ENCODE results near the gene ASIC2. TPM values are rescaled to one million over a fixed set of nuclear protein-coding genes. Genes with fewer than 3 reads are reported as not detected.

ASIC2 gene
- total RNA-seq, 1 experiment from 2014 or later = not detected

DNA sequence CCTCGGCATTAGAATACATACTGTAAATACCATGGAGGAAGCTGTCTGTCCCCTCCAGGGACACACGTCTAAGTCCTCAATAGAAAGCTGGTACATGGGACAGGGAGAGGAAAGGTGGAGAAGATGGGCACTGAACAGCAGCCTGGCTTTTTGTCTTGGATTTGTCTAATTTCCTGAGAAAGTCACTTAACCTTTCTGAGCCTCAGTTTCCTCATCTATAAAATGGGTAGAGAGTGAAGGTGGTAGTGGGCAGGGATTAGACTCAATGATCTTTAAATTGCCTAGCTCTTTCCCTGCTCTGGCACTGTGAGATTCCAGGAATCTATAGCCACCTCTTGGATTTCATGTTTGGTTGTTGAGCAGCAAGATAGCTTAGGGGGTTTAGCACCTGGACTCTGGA is 96.2 kb downstream of the ASIC2 start:
- Histone ChIP-seq H3K9ac (ENCODE audit: low read length) (no peak overlapping the region), H3K27ac (ENCODE audit: low read depth, low read length) (no peak overlapping the region), H3K4me3 (replicated peaks in 1 of 2; ENCODE audit: low read depth in 1 of 2, low read length in 2 of 2) (no peak overlapping the region), H4K20me1 (ENCODE audit: insufficient read depth) (no peaks in the 10 kb centered on the region), H2AFZ (ENCODE audit: low read depth, low read length, poor library complexity, severe bottlenecking) (no peak overlapping the region), H3K9me3 (ENCODE audit: control insufficient read depth in 1 of 2, insufficient read depth in 1 of 2, low read depth in 1 of 2, low read length in 2 of 2) (no peaks in the 10 kb centered on the region), H3K9me2 (ENCODE audit: insufficient read depth) (no peaks in the 10 kb centered on the region), H3K36me3 (ENCODE audit: control insufficient read depth in 1 of 2, insufficient read depth in 2 of 2, low read length in 2 of 2) (no peaks in the 10 kb centered on the region), H3K27me3 (ENCODE audit: insufficient read depth, low read length) (peaks cover 21% of the 10 kb centered on the region), H3K4me2 (ENCODE audit: low read length) (no peak overlapping the region), H3K4me1 (ENCODE audit: control insufficient read depth in 1 of 2, insufficient read depth in 2 of 2, low read length in 2 of 2) (no peaks in the 10 kb centered on the region), H3K79me2 (ENCODE audit: insufficient read depth, low read length) (no peaks in the 10 kb centered on the region)
- no peak for TF ChIP-seq YY1 (IDR thresholded peaks at IDR 0.05; ENCODE audit: extremely low read depth, insufficient replicate concordance, low read depth, low read length)
- TF ChIP-seq, protein P1, sequence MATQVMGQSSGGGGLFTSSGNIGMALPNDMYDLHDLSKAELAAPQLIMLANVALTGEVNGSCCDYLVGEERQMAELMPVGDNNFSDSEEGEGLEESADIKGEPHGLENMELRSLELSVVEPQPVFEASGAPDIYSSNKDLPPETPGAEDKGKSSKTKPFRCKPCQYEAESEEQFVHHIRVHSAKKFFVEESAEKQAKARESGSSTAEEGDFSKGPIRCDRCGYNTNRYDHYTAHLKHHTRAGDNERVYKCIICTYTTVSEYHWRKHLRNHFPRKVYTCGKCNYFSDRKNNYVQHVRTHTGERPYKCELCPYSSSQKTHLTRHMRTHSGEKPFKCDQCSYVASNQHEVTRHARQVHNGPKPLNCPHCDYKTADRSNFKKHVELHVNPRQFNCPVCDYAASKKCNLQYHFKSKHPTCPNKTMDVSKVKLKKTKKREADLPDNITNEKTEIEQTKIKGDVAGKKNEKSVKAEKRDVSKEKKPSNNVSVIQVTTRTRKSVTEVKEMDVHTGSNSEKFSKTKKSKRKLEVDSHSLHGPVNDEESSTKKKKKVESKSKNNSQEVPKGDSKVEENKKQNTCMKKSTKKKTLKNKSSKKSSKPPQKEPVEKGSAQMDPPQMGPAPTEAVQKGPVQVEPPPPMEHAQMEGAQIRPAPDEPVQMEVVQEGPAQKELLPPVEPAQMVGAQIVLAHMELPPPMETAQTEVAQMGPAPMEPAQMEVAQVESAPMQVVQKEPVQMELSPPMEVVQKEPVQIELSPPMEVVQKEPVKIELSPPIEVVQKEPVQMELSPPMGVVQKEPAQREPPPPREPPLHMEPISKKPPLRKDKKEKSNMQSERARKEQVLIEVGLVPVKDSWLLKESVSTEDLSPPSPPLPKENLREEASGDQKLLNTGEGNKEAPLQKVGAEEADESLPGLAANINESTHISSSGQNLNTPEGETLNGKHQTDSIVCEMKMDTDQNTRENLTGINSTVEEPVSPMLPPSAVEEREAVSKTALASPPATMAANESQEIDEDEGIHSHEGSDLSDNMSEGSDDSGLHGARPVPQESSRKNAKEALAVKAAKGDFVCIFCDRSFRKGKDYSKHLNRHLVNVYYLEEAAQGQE (IDR thresholded peaks at IDR 0.05; ENCODE audit: low read depth) = no peak
- no peak for TF ChIP-seq SIN3A (IDR thresholded peaks at IDR 0.05; ENCODE audit: low read depth)
- TF ChIP-seq, protein P2, sequence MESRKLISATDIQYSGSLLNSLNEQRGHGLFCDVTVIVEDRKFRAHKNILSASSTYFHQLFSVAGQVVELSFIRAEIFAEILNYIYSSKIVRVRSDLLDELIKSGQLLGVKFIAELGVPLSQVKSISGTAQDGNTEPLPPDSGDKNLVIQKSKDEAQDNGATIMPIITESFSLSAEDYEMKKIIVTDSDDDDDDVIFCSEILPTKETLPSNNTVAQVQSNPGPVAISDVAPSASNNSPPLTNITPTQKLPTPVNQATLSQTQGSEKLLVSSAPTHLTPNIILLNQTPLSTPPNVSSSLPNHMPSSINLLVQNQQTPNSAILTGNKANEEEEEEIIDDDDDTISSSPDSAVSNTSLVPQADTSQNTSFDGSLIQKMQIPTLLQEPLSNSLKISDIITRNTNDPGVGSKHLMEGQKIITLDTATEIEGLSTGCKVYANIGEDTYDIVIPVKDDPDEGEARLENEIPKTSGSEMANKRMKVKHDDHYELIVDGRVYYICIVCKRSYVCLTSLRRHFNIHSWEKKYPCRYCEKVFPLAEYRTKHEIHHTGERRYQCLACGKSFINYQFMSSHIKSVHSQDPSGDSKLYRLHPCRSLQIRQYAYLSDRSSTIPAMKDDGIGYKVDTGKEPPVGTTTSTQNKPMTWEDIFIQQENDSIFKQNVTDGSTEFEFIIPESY (IDR thresholded peaks at IDR 0.05; ENCODE audit: extremely low read depth, insufficient replicate concordance, low read length) = no peak
- TF ChIP-seq, protein P3, sequence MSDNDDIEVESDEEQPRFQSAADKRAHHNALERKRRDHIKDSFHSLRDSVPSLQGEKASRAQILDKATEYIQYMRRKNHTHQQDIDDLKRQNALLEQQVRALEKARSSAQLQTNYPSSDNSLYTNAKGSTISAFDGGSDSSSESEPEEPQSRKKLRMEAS (IDR thresholded peaks at IDR 0.05) = no peak
- TF ChIP-seq JUND (IDR thresholded peaks at IDR 0.05) = no peak
- no peak for TF ChIP-seq POLR2AphosphoS5 (IDR thresholded peaks at IDR 0.05; ENCODE audit: low read depth, low read length)
- TF ChIP-seq, protein P4, sequence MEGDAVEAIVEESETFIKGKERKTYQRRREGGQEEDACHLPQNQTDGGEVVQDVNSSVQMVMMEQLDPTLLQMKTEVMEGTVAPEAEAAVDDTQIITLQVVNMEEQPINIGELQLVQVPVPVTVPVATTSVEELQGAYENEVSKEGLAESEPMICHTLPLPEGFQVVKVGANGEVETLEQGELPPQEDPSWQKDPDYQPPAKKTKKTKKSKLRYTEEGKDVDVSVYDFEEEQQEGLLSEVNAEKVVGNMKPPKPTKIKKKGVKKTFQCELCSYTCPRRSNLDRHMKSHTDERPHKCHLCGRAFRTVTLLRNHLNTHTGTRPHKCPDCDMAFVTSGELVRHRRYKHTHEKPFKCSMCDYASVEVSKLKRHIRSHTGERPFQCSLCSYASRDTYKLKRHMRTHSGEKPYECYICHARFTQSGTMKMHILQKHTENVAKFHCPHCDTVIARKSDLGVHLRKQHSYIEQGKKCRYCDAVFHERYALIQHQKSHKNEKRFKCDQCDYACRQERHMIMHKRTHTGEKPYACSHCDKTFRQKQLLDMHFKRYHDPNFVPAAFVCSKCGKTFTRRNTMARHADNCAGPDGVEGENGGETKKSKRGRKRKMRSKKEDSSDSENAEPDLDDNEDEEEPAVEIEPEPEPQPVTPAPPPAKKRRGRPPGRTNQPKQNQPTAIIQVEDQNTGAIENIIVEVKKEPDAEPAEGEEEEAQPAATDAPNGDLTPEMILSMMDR (IDR thresholded peaks at IDR 0.05 in 2 of 3, conservative IDR thresholded peaks at IDR 0.05 in 1 of 3; ENCODE audit: borderline replicate concordance in 1 of 3, insufficient read depth in 1 of 3, low read depth in 2 of 3, low read length in 2 of 3) = no peak
- TF ChIP-seq CEBPB (IDR thresholded peaks at IDR 0.05; ENCODE audit: low read depth) = no peak
- TF ChIP-seq EZH2phosphoT487 (IDR thresholded peaks at IDR 0.05; ENCODE audit: borderline replicate concordance) = no peak
- TF ChIP-seq, protein P5, sequence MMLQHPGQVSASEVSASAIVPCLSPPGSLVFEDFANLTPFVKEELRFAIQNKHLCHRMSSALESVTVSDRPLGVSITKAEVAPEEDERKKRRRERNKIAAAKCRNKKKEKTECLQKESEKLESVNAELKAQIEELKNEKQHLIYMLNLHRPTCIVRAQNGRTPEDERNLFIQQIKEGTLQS (IDR thresholded peaks at IDR 0.05) = no peak
- TF ChIP-seq ELF1 (IDR thresholded peaks at IDR 0.05; ENCODE audit: borderline replicate concordance, low read depth) = no peak
- TF ChIP-seq FOSL1 (IDR thresholded peaks at IDR 0.05; ENCODE audit: low read depth) = no peak
- no peak for TF ChIP-seq SRF (IDR thresholded peaks at IDR 0.05; ENCODE audit: low read depth)
- TF ChIP-seq ZNF274 (IDR thresholded peaks at IDR 0.05; ENCODE audit: low read depth, low read length) = no peak
- no peak for TF ChIP-seq ZFX (IDR thresholded peaks at IDR 0.05)
- TF ChIP-seq POLR2A (IDR thresholded peaks at IDR 0.05; ENCODE audit: borderline replicate concordance, extremely low read depth, insufficient read depth, insufficient read length) = no peak
- TF ChIP-seq TCF7L2 (IDR thresholded peaks at IDR 0.05; ENCODE audit: borderline replicate concordance, extremely low read depth, insufficient read depth, insufficient read length) = no peak
- no peak for TF ChIP-seq EZH2 (IDR thresholded peaks at IDR 0.05)
- no peak for TF ChIP-seq SP1 (IDR thresholded peaks at IDR 0.05; ENCODE audit: low read depth)
- RAD21 ChIA-PET (ENCODE audit: low non-redundant PET in 1 of 2, low total read pairs in 2 of 2, uncharacterized antibody in 2 of 2, unreplicated experiment in 2 of 2) = no interaction called here
- CTCF ChIA-PET = no interaction called here
- intact Hi-C loops (cut with micrococcal nuclease) = no loop called here
- BruUV-seq (replicated peaks) = no TSS peak
- DNase-seq (ENCODE audit: low read depth, low spot score) (no peak), ATAC-seq (no peak)
- POLR2A ChIA-PET = no interaction called here
